Measurements from ENCODE around the gene UBE2J2.

GRCh38 chr1:1237874-1238701 is 35.6 kb downstream of the UBE2J2 start:
- TF ChIP-seq, protein P1, sequence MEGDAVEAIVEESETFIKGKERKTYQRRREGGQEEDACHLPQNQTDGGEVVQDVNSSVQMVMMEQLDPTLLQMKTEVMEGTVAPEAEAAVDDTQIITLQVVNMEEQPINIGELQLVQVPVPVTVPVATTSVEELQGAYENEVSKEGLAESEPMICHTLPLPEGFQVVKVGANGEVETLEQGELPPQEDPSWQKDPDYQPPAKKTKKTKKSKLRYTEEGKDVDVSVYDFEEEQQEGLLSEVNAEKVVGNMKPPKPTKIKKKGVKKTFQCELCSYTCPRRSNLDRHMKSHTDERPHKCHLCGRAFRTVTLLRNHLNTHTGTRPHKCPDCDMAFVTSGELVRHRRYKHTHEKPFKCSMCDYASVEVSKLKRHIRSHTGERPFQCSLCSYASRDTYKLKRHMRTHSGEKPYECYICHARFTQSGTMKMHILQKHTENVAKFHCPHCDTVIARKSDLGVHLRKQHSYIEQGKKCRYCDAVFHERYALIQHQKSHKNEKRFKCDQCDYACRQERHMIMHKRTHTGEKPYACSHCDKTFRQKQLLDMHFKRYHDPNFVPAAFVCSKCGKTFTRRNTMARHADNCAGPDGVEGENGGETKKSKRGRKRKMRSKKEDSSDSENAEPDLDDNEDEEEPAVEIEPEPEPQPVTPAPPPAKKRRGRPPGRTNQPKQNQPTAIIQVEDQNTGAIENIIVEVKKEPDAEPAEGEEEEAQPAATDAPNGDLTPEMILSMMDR (conservative IDR thresholded peaks at IDR 0.05; ENCODE audit: low read depth in 2 of 2), result no peak
- TF ChIP-seq EZH2 (IDR thresholded peaks at IDR 0.05; ENCODE audit: low read depth, unreplicated experiment), result no peak
- TF ChIP-seq ZNF331 (CRISPR knock-in tag; IDR thresholded peaks at IDR 0.05; ENCODE audit: low read depth), result no peak
- 0 out of 2 replicates have a peak, but pooled peaks have one; percentile 17 for TF ChIP-seq POLR2AphosphoS5 (IDR thresholded peaks at IDR 0.05; ENCODE audit: low read depth)
- no peak for TF ChIP-seq EZH2phosphoT487 (IDR thresholded peaks at IDR 0.05; ENCODE audit: unreplicated experiment)
- TF ChIP-seq, protein P2, sequence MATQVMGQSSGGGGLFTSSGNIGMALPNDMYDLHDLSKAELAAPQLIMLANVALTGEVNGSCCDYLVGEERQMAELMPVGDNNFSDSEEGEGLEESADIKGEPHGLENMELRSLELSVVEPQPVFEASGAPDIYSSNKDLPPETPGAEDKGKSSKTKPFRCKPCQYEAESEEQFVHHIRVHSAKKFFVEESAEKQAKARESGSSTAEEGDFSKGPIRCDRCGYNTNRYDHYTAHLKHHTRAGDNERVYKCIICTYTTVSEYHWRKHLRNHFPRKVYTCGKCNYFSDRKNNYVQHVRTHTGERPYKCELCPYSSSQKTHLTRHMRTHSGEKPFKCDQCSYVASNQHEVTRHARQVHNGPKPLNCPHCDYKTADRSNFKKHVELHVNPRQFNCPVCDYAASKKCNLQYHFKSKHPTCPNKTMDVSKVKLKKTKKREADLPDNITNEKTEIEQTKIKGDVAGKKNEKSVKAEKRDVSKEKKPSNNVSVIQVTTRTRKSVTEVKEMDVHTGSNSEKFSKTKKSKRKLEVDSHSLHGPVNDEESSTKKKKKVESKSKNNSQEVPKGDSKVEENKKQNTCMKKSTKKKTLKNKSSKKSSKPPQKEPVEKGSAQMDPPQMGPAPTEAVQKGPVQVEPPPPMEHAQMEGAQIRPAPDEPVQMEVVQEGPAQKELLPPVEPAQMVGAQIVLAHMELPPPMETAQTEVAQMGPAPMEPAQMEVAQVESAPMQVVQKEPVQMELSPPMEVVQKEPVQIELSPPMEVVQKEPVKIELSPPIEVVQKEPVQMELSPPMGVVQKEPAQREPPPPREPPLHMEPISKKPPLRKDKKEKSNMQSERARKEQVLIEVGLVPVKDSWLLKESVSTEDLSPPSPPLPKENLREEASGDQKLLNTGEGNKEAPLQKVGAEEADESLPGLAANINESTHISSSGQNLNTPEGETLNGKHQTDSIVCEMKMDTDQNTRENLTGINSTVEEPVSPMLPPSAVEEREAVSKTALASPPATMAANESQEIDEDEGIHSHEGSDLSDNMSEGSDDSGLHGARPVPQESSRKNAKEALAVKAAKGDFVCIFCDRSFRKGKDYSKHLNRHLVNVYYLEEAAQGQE (IDR thresholded peaks at IDR 0.05; ENCODE audit: unreplicated experiment), result no peak
- no peak for TF ChIP-seq CREB1 (CRISPR knock-in tag; IDR thresholded peaks at IDR 0.05; ENCODE audit: low read depth)
- no peak for TF ChIP-seq JUNB (IDR thresholded peaks at IDR 0.05; ENCODE audit: unreplicated experiment)

Measured in GM23338 (cell line).